ENCODE data around the gene RBM24.

GRCh38 chr6:17293395-17293794 lies 12.2 kb downstream of the RBM24 start:
- TF ChIP-seq CTCF (conservative IDR thresholded peaks at IDR 0.05; ENCODE audit: low read depth, low read length) (no peak), POLR2A (IDR thresholded peaks at IDR 0.05; ENCODE audit: low read depth, low read length) (no peak), RAD21 (IDR thresholded peaks at IDR 0.05; ENCODE audit: low read length) (no peak), RFX5 (IDR thresholded peaks at IDR 0.05; ENCODE audit: low read depth, low read length) (no peak), USF2 (IDR thresholded peaks at IDR 0.05; ENCODE audit: low read depth, low read length) (no peak), RCOR1 (IDR thresholded peaks at IDR 0.05; ENCODE audit: insufficient replicate concordance, low read length) (no peak), SMC3 (IDR thresholded peaks at IDR 0.05; ENCODE audit: low read depth, low read length) (no peak), NFE2L2 (IDR thresholded peaks at IDR 0.05; ENCODE audit: low read depth, low read length) (no peak), CHD1 (IDR thresholded peaks at IDR 0.05; ENCODE audit: low read depth, low read length) (no peak), CEBPB (IDR thresholded peaks at IDR 0.05; ENCODE audit: low read depth, low read length) (no peak), BHLHE40 (IDR thresholded peaks at IDR 0.05; ENCODE audit: low read depth, low read length) (no peak), MAZ (IDR thresholded peaks at IDR 0.05; ENCODE audit: borderline replicate concordance, low read depth, low read length) (no peak), FOS (IDR thresholded peaks at IDR 0.05; ENCODE audit: low read depth, low read length) (no peak)
